ENCODE results near the gene RASSF1. TPM values are rescaled to one million over a fixed set of nuclear protein-coding genes. Genes with fewer than 3 reads are reported as not detected.

The RASSF1 gene
- total and polyA plus RNA-seq, 9 donors: 12.5 to 32.6 (median 25.5) TPM

DNA sequence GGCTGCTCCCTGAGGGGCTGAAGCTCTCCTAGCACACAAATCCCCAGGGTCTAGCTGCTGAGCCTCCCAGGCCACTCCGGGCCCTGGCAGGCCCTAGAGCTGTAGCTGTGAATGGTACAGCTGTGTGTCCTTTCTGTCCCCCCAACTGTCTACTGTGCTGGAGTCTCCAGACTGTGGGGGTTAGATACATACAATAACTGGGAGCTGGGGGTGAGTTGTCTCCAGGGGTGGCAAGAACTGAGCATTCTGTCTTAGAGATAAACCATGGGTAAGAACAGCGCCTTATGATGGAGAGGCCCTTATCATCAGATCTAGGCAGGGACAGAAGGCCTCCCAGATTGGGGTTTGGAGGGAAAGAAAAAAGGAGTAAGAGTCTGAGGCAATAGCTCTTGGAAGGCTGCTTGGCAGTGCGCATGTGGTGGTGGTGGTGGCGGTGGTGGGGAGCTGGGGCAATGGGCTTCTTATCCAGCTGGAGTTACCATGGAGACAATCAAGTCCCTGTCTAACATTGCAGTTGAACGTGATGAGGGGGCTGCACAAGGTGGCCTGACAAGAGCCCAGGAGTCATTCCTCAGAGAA, 13.6 kb upstream of the RASSF1 start:
- TF ChIP-seq POLR2A (IDR thresholded peaks at IDR 0.05): no peak
- TF ChIP-seq, protein P1, sequence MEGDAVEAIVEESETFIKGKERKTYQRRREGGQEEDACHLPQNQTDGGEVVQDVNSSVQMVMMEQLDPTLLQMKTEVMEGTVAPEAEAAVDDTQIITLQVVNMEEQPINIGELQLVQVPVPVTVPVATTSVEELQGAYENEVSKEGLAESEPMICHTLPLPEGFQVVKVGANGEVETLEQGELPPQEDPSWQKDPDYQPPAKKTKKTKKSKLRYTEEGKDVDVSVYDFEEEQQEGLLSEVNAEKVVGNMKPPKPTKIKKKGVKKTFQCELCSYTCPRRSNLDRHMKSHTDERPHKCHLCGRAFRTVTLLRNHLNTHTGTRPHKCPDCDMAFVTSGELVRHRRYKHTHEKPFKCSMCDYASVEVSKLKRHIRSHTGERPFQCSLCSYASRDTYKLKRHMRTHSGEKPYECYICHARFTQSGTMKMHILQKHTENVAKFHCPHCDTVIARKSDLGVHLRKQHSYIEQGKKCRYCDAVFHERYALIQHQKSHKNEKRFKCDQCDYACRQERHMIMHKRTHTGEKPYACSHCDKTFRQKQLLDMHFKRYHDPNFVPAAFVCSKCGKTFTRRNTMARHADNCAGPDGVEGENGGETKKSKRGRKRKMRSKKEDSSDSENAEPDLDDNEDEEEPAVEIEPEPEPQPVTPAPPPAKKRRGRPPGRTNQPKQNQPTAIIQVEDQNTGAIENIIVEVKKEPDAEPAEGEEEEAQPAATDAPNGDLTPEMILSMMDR (IDR thresholded peaks at IDR 0.05): no peak
- no peak for TF ChIP-seq EP300 (IDR thresholded peaks at IDR 0.05)
- H3K27ac ChIP-seq: no peak overlapping the region
- WGBS, 3 donors: 66 to 73% (median 67%) methylated on average over 5 of the region's 5 CpGs
- H3K4me3 ChIP-seq: no peak overlapping the region
- H3K9me3 ChIP-seq: no peaks in the 10 kb centered on the region
- intact Hi-C loops (cut with DNase I): loop anchor here in 2 of 4 donors (5.0 to 10.0 kb wide), 2 partner anchors 251 to 253 kb away; no protein-coding TSS in a partner anchor
- H3K36me3 ChIP-seq: no peaks in the 10 kb centered on the region
- no peak for DNase-seq
- no peaks in the 10 kb centered on the region for H3K27me3 ChIP-seq
- peaks cover 29% of the 10 kb centered on the region for H3K4me1 ChIP-seq (ENCODE audit: insufficient read depth)

DNA sequence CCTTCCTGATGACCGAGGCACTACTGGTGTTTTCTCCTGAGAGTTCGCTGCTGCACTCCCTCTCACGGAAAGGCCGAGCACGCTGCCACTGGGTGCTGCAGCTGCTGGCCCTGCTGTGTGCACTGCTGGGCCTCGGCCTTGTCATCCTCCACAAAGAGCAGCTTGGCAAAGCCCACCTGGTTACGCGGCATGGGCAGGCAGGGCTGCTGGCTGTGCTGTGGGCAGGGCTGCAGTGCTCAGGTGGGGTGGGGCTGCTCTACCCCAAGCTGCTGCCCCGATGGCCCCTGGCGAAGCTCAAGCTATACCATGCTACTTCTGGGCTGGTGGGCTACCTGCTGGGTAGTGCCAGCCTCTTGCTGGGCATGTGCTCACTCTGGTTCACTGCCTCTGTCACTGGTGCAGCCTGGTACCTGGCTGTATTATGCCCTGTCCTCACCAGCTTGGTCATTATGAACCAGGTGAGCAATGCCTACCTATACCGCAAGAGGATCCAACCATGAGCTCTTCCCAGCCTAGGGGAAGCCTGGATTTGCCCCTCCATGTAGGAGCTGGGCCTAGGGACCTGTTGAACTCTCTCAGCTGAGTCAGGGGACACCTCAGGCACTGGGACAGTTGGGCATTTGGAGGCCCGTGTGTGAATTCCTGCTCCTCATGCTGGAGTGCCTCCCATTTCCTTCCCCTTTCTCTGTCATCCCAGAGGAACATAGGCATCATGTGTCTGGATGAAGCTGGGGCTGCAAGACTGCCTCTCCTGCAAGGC, 12.8 kb upstream of the RASSF1 start:
- TF ChIP-seq, protein P1 (IDR thresholded peaks at IDR 0.05): no peak
- no peak for TF ChIP-seq POLR2A (IDR thresholded peaks at IDR 0.05)
- TF ChIP-seq EP300 (IDR thresholded peaks at IDR 0.05): no peak
- H3K9me3 ChIP-seq: no peaks in the 10 kb centered on the region
- H3K27me3 ChIP-seq: no peaks in the 10 kb centered on the region
- intact Hi-C loops (cut with DNase I): loop anchor here in 2 of 4 donors (5.0 to 10.0 kb wide), 2 partner anchors 251 to 254 kb away; no protein-coding TSS in a partner anchor
- no peak for DNase-seq
- WGBS, 3 donors: 68 to 77% (median 73%) methylated on average over 12 of the region's 12 CpGs
- no peak overlapping the region for H3K4me3 ChIP-seq
- H3K27ac ChIP-seq: no peak overlapping the region
- H3K4me1 ChIP-seq (ENCODE audit: insufficient read depth): peaks cover 27% of the 10 kb centered on the region
- H3K36me3 ChIP-seq: no peaks in the 10 kb centered on the region

DNA sequence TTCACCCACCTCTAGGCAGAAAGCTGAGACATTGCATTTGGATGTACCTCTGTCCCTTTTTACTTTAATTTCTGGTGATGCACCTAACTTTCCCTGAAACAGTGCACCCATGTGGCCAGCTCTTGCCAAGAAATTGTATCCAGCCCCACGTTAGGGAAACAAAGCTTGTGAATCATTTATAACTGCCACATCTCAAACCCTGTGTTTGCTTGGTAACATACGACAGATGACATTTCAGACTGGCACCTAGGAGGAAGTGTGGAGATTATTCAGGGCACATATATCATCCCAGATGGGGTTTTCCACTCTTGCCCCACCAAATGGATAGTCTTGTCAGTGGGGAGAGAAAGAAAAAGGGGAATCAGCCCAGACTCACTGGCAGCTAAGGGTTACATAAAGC, 12.1 kb upstream of the RASSF1 start:
- DNase-seq: no peak

DNA sequence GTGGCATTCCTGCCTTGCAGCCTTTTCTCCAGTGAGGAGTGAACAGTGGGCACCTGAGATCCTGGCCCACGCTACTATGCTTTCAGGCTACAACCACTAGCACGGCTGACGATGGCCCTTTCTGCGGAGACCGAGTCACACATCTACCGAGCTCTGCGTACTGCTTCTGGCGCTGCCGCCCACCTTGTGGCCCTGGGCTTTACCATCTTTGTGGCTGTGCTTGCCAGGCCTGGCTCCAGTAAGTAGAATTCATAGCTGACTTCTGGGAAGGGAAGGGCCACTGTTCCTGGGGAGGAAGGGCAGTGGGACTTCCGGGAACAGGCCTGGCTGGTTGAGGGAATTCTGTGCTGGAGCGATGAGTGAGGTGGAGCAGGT, 10.7 kb upstream of the RASSF1 start:
- H3K27me3 ChIP-seq: no peaks in the 10 kb centered on the region
- H3K4me1 ChIP-seq (ENCODE audit: insufficient read depth): peaks cover 13% of the 10 kb centered on the region
- TF ChIP-seq POLR2A (IDR thresholded peaks at IDR 0.05) (no peak), EP300 (IDR thresholded peaks at IDR 0.05) (no peak)
- TF ChIP-seq, protein P1 (IDR thresholded peaks at IDR 0.05): no peak
- peak overlapping the region in 1 of 2 donors; percentile 87 for H3K27ac ChIP-seq
- no peaks in the 10 kb centered on the region for H3K9me3 ChIP-seq
- intact Hi-C loops (cut with DNase I): loop anchor here in 2 of 4 donors (5.0 to 10.0 kb wide), 2 partner anchors 253 to 256 kb away; no protein-coding TSS in a partner anchor
- no peaks in the 10 kb centered on the region for H3K36me3 ChIP-seq
- peak overlapping the region; percentile 75 for H3K4me3 ChIP-seq
- 30 to 36% (median 33%) methylated on average over 11 of the region's 11 CpGs for WGBS, 3 donors
- no peak for DNase-seq

More for the DNA sequence above, 12.1 kb upstream of the RASSF1 start:
- Histone ChIP-seq H3K4me3 (no peak overlapping the region), H3K27ac (no peak overlapping the region), H3K36me3 (no peaks in the 10 kb centered on the region), H3K9me3 (no peaks in the 10 kb centered on the region), H3K4me1 (ENCODE audit: insufficient read depth) (peaks cover 24% of the 10 kb centered on the region), H3K27me3 (no peaks in the 10 kb centered on the region)
- TF ChIP-seq, protein P1 (IDR thresholded peaks at IDR 0.05): no peak
- no peak for TF ChIP-seq EP300 (IDR thresholded peaks at IDR 0.05)
- TF ChIP-seq POLR2A (IDR thresholded peaks at IDR 0.05): no peak
- WGBS, 3 donors: 46 to 53% (median 51%) methylated on average over 2 of the region's 2 CpGs
- intact Hi-C loops (cut with DNase I): loop anchor here in 2 of 4 donors (5.0 to 10.0 kb wide), 2 partner anchors 252 to 255 kb away; no protein-coding TSS in a partner anchor

All from ovary (tissue), 9 donors.